ENCODE measurements around the gene GRAMD2B. TPM values are rescaled to one million over a fixed set of nuclear protein-coding genes. Genes with fewer than 3 reads are reported as not detected.
"Not testable (repeated sequence)": the region's sequence is repeated elsewhere in the genome, so short reads cannot be mapped to it uniquely, and the experiment has no call there.

The GRAMD2B gene
- total and polyA plus RNA-seq, 4 donors, result 8.5 to 19.4 (median 14.9) TPM

- Histone ChIP-seq H3K9me3 (ENCODE audit: control insufficient read depth in 4 of 4, insufficient read depth in 3 of 4, low read length in 3 of 4) (no peaks in the 10 kb centered on the region), H3K27ac (ENCODE audit: low read depth in 1 of 2, low read length in 1 of 2) (no peak overlapping the region), H3K9ac (ENCODE audit: insufficient read depth in 1 of 2, low read length in 2 of 2) (no peak overlapping the region), H3K36me3 (ENCODE audit: control insufficient read depth in 4 of 4, insufficient read depth in 4 of 4, low read length in 4 of 4) (no peaks in the 10 kb centered on the region), H3K4me1 (ENCODE audit: control insufficient read depth in 5 of 5, insufficient read depth in 5 of 5, low read length in 5 of 5) (peaks cover 0 to 12% (median 6%) of the 10 kb centered on the region in 5 donors), H3K27me3 (ENCODE audit: control insufficient read depth in 3 of 3, insufficient read depth in 3 of 3, low read length in 2 of 3) (no peaks in the 10 kb centered on the region), H3K4me3 (no peak overlapping the region)
- no peak for DNase-seq
- no peak for ATAC-seq (ENCODE audit: insufficient read depth, low FRiP score)
- no peak for TF ChIP-seq CTCF (IDR thresholded peaks at IDR 0.05; ENCODE audit: control extremely low read depth, extremely low read depth)
These were observed 92.1 kb downstream of the GRAMD2B start for GRCh38 chr5:126515337-126515736.

- Histone ChIP-seq H3K4me3 (no peak overlapping the region), H3K9me3 (ENCODE audit: control insufficient read depth in 4 of 4, insufficient read depth in 3 of 4, low read length in 3 of 4) (no peaks in the 10 kb centered on the region), H3K27ac (ENCODE audit: low read depth in 1 of 2, low read length in 1 of 2) (no peak overlapping the region), H3K27me3 (ENCODE audit: control insufficient read depth in 3 of 3, insufficient read depth in 3 of 3, low read length in 2 of 3) (no peaks in the 10 kb centered on the region), H3K36me3 (ENCODE audit: control insufficient read depth in 4 of 4, insufficient read depth in 4 of 4, low read length in 4 of 4) (no peaks in the 10 kb centered on the region), H3K9ac (ENCODE audit: insufficient read depth in 1 of 2, low read length in 2 of 2) (peak overlapping the region in 1 of 2 donors; percentile 48), H3K4me1 (ENCODE audit: control insufficient read depth in 5 of 5, insufficient read depth in 5 of 5, low read length in 5 of 5) (peaks cover 0 to 15% (median 6%) of the 10 kb centered on the region in 5 donors)
- no peak for DNase-seq
- WGBS, 2 donors, result 64 to 79% methylated on average over 1 of the region's 1 CpG
- TF ChIP-seq CTCF (IDR thresholded peaks at IDR 0.05; ENCODE audit: control extremely low read depth, extremely low read depth), result no peak
- ATAC-seq (ENCODE audit: insufficient read depth, low FRiP score), result no peak
These were observed 92.9 kb downstream of the GRAMD2B start for GRCh38 chr5:126516133-126516532.

- DNase-seq (no peak), ATAC-seq (ENCODE audit: insufficient read depth, low FRiP score) (no peak)
- TF ChIP-seq CTCF (IDR thresholded peaks at IDR 0.05; ENCODE audit: control extremely low read depth, extremely low read depth), result no peak
- H3K9ac ChIP-seq (ENCODE audit: insufficient read depth in 1 of 2, low read length in 2 of 2), result no peak overlapping the region
- no peaks in the 10 kb centered on the region for H3K9me3 ChIP-seq (ENCODE audit: control insufficient read depth in 4 of 4, insufficient read depth in 3 of 4, low read length in 3 of 4)
- H3K4me1 ChIP-seq (ENCODE audit: control insufficient read depth in 5 of 5, insufficient read depth in 5 of 5, low read length in 5 of 5), result peaks cover 0 to 15% (median 6%) of the 10 kb centered on the region in 5 donors
- H3K27ac ChIP-seq (ENCODE audit: low read depth in 1 of 2, low read length in 1 of 2), result no peak overlapping the region
- no peak overlapping the region for H3K4me3 ChIP-seq
- H3K27me3 ChIP-seq (ENCODE audit: control insufficient read depth in 3 of 3, insufficient read depth in 3 of 3, low read length in 2 of 3), result no peaks in the 10 kb centered on the region
- no peaks in the 10 kb centered on the region for H3K36me3 ChIP-seq (ENCODE audit: control insufficient read depth in 4 of 4, insufficient read depth in 4 of 4, low read length in 4 of 4)
These were observed 93.6 kb downstream of the GRAMD2B start for GRCh38 chr5:126516852-126517251.

GRCh38 chr5:126519223-126519622 lies 96.0 kb downstream of the GRAMD2B start:
- H3K4me1 ChIP-seq (ENCODE audit: control insufficient read depth in 5 of 5, insufficient read depth in 5 of 5, low read length in 5 of 5), result peaks cover 0 to 22% (median 6%) of the 10 kb centered on the region in 5 donors
- ATAC-seq (ENCODE audit: insufficient read depth, low FRiP score), result peak; percentile 41
- not testable (repeated sequence) for H3K4me3 ChIP-seq

More at GRCh38 chr5:126519223-126519622, 96.0 kb downstream of the GRAMD2B start:
- peak in 1 of 3 donors; percentile 39 for DNase-seq
- peak overlapping the region; percentile 17 to 29 for H3K27ac ChIP-seq (ENCODE audit: low read depth in 1 of 2, low read length in 1 of 2)
- H3K27me3 ChIP-seq (ENCODE audit: control insufficient read depth in 3 of 3, insufficient read depth in 3 of 3, low read length in 2 of 3); H3K36me3 ChIP-seq (ENCODE audit: control insufficient read depth in 4 of 4, insufficient read depth in 4 of 4, low read length in 4 of 4); H3K9me3 ChIP-seq (ENCODE audit: control insufficient read depth in 4 of 4, insufficient read depth in 3 of 4, low read length in 3 of 4); H3K9ac ChIP-seq (ENCODE audit: insufficient read depth in 1 of 2, low read length in 2 of 2): not testable (repeated sequence)
- 72 to 90% methylated on average over 4 of the region's 4 CpGs for WGBS, 2 donors
